ENCODE results near the gene STX8. TPM values are rescaled to one million over a fixed set of nuclear protein-coding genes. Genes with fewer than 3 reads are reported as not detected.

STX8 gene
- total RNA-seq, 1 experiment from 2014 or later, result 38.8 TPM

DNA sequence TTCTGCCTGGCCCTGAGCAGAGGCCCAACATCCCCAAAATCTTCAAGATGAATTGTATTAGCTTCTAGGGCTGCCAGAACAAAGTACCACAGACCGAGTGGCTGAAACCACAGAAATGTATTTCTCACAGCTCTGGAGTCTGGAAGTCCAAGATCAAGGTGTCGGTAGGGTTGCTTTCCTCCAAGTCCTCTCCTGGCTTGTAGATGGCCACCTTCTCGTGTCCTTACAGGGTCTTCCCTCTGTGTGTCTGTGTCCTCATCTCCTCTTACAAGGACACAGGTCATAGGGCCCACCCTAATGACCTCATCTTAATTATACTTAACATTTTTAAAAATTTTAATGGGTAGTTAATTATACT lies 338.6 kb downstream of the STX8 start:
- BruUV-seq (replicated peaks), result no TSS peak
- H3K79me2 ChIP-seq (ENCODE audit: insufficient read depth, low read length), result no peaks in the 10 kb centered on the region
- no peaks in the 10 kb centered on the region for H4K20me1 ChIP-seq (ENCODE audit: insufficient read depth)
- no peak overlapping the region for H3K27ac ChIP-seq (ENCODE audit: low read depth, low read length)
- ChIA-PET POLR2A (no interaction called here), RAD21 (ENCODE audit: low non-redundant PET in 1 of 2, low total read pairs in 2 of 2, uncharacterized antibody in 2 of 2, unreplicated experiment in 2 of 2) (no interaction called here), CTCF (no interaction called here)
- no peak overlapping the region for H2AFZ ChIP-seq (ENCODE audit: low read depth, low read length, poor library complexity, severe bottlenecking)
- no peak overlapping the region for H3K9ac ChIP-seq (ENCODE audit: low read length)
- no peaks in the 10 kb centered on the region for H3K36me3 ChIP-seq (ENCODE audit: control insufficient read depth in 1 of 2, insufficient read depth in 2 of 2, low read length in 2 of 2)
- no peaks in the 10 kb centered on the region for H3K9me2 ChIP-seq (ENCODE audit: insufficient read depth)
- intact Hi-C loops (cut with micrococcal nuclease), result no loop called here
- H3K27me3 ChIP-seq (ENCODE audit: insufficient read depth, low read length), result no peaks in the 10 kb centered on the region
- H3K9me3 ChIP-seq (ENCODE audit: control insufficient read depth in 1 of 2, insufficient read depth in 1 of 2, low read depth in 1 of 2, low read length in 2 of 2), result no peaks in the 10 kb centered on the region
- TF ChIP-seq JUND (IDR thresholded peaks at IDR 0.05) (no peak), ZNF274 (IDR thresholded peaks at IDR 0.05; ENCODE audit: low read depth, low read length) (no peak), CEBPB (IDR thresholded peaks at IDR 0.05; ENCODE audit: low read depth) (no peak), CBX3 (IDR thresholded peaks at IDR 0.05; ENCODE audit: low read depth) (no peak), ZFX (IDR thresholded peaks at IDR 0.05) (no peak), RAD21 (IDR thresholded peaks at IDR 0.05; ENCODE audit: low read depth) (no peak), YY1 (IDR thresholded peaks at IDR 0.05; ENCODE audit: extremely low read depth, insufficient replicate concordance, low read depth, low read length) (no peak), TCF7L2 (IDR thresholded peaks at IDR 0.05; ENCODE audit: borderline replicate concordance, extremely low read depth, insufficient read depth, insufficient read length) (no peak)
- TF ChIP-seq, protein P1, sequence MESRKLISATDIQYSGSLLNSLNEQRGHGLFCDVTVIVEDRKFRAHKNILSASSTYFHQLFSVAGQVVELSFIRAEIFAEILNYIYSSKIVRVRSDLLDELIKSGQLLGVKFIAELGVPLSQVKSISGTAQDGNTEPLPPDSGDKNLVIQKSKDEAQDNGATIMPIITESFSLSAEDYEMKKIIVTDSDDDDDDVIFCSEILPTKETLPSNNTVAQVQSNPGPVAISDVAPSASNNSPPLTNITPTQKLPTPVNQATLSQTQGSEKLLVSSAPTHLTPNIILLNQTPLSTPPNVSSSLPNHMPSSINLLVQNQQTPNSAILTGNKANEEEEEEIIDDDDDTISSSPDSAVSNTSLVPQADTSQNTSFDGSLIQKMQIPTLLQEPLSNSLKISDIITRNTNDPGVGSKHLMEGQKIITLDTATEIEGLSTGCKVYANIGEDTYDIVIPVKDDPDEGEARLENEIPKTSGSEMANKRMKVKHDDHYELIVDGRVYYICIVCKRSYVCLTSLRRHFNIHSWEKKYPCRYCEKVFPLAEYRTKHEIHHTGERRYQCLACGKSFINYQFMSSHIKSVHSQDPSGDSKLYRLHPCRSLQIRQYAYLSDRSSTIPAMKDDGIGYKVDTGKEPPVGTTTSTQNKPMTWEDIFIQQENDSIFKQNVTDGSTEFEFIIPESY (IDR thresholded peaks at IDR 0.05; ENCODE audit: extremely low read depth, insufficient replicate concordance, low read length), result no peak
- TF ChIP-seq, protein P2, sequence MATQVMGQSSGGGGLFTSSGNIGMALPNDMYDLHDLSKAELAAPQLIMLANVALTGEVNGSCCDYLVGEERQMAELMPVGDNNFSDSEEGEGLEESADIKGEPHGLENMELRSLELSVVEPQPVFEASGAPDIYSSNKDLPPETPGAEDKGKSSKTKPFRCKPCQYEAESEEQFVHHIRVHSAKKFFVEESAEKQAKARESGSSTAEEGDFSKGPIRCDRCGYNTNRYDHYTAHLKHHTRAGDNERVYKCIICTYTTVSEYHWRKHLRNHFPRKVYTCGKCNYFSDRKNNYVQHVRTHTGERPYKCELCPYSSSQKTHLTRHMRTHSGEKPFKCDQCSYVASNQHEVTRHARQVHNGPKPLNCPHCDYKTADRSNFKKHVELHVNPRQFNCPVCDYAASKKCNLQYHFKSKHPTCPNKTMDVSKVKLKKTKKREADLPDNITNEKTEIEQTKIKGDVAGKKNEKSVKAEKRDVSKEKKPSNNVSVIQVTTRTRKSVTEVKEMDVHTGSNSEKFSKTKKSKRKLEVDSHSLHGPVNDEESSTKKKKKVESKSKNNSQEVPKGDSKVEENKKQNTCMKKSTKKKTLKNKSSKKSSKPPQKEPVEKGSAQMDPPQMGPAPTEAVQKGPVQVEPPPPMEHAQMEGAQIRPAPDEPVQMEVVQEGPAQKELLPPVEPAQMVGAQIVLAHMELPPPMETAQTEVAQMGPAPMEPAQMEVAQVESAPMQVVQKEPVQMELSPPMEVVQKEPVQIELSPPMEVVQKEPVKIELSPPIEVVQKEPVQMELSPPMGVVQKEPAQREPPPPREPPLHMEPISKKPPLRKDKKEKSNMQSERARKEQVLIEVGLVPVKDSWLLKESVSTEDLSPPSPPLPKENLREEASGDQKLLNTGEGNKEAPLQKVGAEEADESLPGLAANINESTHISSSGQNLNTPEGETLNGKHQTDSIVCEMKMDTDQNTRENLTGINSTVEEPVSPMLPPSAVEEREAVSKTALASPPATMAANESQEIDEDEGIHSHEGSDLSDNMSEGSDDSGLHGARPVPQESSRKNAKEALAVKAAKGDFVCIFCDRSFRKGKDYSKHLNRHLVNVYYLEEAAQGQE (IDR thresholded peaks at IDR 0.05; ENCODE audit: low read depth), result no peak
- TF ChIP-seq, protein P3, sequence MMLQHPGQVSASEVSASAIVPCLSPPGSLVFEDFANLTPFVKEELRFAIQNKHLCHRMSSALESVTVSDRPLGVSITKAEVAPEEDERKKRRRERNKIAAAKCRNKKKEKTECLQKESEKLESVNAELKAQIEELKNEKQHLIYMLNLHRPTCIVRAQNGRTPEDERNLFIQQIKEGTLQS (IDR thresholded peaks at IDR 0.05), result no peak
- TF ChIP-seq, protein P4, sequence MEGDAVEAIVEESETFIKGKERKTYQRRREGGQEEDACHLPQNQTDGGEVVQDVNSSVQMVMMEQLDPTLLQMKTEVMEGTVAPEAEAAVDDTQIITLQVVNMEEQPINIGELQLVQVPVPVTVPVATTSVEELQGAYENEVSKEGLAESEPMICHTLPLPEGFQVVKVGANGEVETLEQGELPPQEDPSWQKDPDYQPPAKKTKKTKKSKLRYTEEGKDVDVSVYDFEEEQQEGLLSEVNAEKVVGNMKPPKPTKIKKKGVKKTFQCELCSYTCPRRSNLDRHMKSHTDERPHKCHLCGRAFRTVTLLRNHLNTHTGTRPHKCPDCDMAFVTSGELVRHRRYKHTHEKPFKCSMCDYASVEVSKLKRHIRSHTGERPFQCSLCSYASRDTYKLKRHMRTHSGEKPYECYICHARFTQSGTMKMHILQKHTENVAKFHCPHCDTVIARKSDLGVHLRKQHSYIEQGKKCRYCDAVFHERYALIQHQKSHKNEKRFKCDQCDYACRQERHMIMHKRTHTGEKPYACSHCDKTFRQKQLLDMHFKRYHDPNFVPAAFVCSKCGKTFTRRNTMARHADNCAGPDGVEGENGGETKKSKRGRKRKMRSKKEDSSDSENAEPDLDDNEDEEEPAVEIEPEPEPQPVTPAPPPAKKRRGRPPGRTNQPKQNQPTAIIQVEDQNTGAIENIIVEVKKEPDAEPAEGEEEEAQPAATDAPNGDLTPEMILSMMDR (IDR thresholded peaks at IDR 0.05 in 2 of 3, conservative IDR thresholded peaks at IDR 0.05 in 1 of 3; ENCODE audit: borderline replicate concordance in 1 of 3, insufficient read depth in 1 of 3, low read depth in 2 of 3, low read length in 2 of 3), result no peak
- H3K4me1 ChIP-seq (ENCODE audit: control insufficient read depth in 1 of 2, insufficient read depth in 2 of 2, low read length in 2 of 2), result peaks cover 13 to 16% of the 10 kb centered on the region in 2 experiments
- H3K4me2 ChIP-seq (ENCODE audit: low read length), result no peak overlapping the region
- no peak overlapping the region for H3K4me3 ChIP-seq (replicated peaks in 1 of 2; ENCODE audit: low read depth in 1 of 2, low read length in 2 of 2)
- no peak for DNase-seq (ENCODE audit: low read depth, low spot score)
- ATAC-seq, result no peak
